Measurements from ENCODE around the gene ROR2.

DNA sequence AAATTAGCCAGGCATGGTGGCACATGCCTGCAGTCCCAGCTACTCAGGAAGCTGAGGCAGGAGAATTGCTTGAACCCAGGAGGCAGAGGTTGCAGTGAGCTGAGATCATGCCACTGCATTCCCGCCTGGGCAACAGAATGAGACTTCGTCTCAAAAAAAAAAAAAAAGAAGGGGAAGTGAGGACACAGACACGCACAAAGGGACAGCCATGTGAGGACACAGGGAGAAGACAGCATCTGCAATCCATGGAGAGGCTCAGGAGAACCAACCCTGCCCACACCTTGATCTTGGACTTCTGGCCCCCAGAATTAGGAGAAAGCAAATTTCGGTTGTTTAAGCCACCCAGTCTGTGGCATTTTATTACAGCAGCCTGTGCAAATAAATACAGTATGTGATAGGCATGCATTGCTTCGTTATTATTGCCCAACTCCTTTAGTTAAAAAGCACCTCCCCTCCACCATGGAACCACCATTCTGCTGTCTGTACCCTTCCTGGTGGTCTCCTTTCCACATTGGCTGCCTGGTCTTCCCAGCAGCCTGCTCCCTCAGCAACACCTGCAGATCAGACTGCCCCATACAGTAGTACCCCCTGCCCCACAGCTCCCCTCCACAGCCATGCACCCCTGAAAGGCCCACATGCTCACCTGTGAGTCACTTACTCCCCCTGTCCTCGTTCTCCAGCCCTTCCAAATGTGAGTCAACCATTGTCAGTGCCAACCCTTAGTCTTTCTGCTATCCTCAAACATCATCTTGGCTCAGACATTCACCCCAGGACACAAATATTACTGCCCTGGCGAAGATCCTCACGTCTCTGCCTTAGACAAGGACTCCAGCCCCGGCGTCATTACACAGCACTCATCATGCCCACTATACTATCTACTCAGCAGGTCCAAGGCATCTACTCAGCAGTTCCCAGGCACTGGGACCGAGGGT, 128.8 kb downstream of the ROR2 start:
- TF ChIP-seq, protein P1, sequence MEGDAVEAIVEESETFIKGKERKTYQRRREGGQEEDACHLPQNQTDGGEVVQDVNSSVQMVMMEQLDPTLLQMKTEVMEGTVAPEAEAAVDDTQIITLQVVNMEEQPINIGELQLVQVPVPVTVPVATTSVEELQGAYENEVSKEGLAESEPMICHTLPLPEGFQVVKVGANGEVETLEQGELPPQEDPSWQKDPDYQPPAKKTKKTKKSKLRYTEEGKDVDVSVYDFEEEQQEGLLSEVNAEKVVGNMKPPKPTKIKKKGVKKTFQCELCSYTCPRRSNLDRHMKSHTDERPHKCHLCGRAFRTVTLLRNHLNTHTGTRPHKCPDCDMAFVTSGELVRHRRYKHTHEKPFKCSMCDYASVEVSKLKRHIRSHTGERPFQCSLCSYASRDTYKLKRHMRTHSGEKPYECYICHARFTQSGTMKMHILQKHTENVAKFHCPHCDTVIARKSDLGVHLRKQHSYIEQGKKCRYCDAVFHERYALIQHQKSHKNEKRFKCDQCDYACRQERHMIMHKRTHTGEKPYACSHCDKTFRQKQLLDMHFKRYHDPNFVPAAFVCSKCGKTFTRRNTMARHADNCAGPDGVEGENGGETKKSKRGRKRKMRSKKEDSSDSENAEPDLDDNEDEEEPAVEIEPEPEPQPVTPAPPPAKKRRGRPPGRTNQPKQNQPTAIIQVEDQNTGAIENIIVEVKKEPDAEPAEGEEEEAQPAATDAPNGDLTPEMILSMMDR (IDR thresholded peaks at IDR 0.05), result no peak
- no peak for TF ChIP-seq POLR2A (IDR thresholded peaks at IDR 0.05)

Data from thyroid gland (tissue), 4 donors.